Measurements from ENCODE around the gene STK25. TPM values are rescaled to one million over a fixed set of nuclear protein-coding genes. Genes with fewer than 3 reads are reported as not detected.
A peak's percentile ranks its signal among the peaks of the same experiment; 100 is the strongest.

STK25 gene
- total RNA-seq, 6 experiments from 2014 or later = 51.0 to 99.1 (median 63.5) TPM

DNA sequence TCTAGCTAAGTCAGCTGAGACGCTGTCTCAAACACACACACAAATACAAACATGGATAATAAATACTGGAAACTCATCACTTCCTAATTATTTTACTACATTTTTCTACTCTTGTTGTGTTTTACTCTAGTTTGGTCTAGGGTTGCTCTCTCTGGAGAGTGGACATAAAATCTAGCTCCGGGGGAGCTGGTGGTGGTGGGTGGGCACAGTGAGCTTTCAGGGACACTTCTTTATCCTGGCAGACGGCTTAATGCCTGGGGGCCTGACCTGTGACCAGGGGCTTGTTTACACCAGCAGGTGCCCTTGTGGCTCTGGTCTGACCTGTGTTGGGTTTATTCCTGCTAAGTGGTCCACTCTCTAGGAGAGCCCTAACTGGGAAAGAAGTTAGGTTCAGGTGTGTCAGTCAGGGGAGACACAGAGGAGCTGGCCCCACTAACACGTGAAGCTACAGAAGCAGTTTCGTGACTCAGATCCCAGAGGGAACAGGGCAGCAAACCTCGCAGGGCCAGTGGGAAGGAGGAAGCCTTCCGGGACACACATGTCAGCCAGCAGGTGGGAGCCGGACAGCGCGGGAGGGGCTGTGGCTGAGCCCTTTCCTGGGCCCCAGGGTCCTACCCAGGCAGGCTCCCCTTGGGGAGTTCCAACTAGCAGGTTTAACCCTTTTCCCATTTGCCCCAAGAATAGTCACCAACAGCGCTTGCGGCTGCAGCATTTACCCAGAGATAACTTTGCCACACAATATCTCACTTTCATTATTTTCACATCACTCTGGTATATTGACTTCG is 27.7 kb upstream of the STK25 start:
- Histone ChIP-seq H3K27me3 (no peaks in the 10 kb centered on the region), H3K36me3 (no peaks in the 10 kb centered on the region), H3K4me1 (no peaks in the 10 kb centered on the region), H3K9me3 (no peaks in the 10 kb centered on the region), H3K27ac (no peak overlapping the region), H3K4me3 (no peak overlapping the region)
- ATAC-seq (no peak), DNase-seq (peak in 1 of 3 donors; percentile 27)
- intact Hi-C loops (cut with DNase I) = no loop called here
- TF ChIP-seq, protein P1, sequence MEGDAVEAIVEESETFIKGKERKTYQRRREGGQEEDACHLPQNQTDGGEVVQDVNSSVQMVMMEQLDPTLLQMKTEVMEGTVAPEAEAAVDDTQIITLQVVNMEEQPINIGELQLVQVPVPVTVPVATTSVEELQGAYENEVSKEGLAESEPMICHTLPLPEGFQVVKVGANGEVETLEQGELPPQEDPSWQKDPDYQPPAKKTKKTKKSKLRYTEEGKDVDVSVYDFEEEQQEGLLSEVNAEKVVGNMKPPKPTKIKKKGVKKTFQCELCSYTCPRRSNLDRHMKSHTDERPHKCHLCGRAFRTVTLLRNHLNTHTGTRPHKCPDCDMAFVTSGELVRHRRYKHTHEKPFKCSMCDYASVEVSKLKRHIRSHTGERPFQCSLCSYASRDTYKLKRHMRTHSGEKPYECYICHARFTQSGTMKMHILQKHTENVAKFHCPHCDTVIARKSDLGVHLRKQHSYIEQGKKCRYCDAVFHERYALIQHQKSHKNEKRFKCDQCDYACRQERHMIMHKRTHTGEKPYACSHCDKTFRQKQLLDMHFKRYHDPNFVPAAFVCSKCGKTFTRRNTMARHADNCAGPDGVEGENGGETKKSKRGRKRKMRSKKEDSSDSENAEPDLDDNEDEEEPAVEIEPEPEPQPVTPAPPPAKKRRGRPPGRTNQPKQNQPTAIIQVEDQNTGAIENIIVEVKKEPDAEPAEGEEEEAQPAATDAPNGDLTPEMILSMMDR (IDR thresholded peaks at IDR 0.05) = no peak
- no peak for TF ChIP-seq POLR2A (IDR thresholded peaks at IDR 0.05)
- WGBS (ENCODE audit: insufficient coverage, low coverage, low lambda C conversion rate, missing lambda C conversion rate) = 72% methylated on average over 7 of the region's 13 CpGs

DNA sequence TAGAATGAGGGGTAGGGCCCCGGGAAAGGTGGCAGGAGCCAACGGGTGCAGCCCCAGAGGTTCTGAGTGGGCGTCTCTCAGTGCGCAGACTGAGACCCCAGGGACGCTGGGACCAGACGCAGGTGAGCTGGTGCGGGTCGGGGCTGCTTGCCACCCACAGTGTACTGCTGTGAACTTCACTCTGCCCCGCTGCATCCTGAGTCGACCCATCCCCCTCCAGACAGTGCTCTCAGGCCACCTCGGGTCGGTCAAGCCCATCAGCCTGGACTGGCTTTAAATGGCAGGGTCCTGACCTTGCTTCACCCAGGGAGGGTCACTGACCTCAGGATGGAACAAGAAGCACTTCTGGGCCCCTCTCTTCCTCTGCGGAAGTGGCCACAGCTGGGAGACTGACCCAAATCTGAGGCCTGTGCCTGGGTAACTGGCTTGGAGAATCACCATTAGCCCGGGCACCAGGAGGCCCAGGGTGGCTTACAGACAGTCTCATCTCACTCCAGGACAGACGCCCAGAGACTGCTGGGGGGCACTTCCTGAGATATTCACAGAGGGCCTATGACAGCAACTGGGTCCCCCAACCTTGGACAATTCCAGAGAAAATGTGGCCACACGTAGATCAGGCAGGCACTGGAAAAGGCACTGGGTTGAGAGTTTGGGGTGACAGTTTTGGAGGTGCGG is 26.5 kb upstream of the STK25 start:
- ATAC-seq (peak in 1 of 4 donors; percentile 21), DNase-seq (peak in 1 of 3 donors; percentile 8)
- intact Hi-C loops (cut with DNase I) = no loop called here
- no peaks in the 10 kb centered on the region for H3K9me3 ChIP-seq
- H3K27ac ChIP-seq = no peak overlapping the region
- H3K4me3 ChIP-seq = no peak overlapping the region
- no peaks in the 10 kb centered on the region for H3K4me1 ChIP-seq
- no peaks in the 10 kb centered on the region for H3K27me3 ChIP-seq
- no peak for TF ChIP-seq POLR2A (IDR thresholded peaks at IDR 0.05)
- TF ChIP-seq, protein P1 (IDR thresholded peaks at IDR 0.05) = no peak
- no peaks in the 10 kb centered on the region for H3K36me3 ChIP-seq
- WGBS (ENCODE audit: insufficient coverage, low coverage, low lambda C conversion rate, missing lambda C conversion rate) = 86% methylated on average over 2 of the region's 17 CpGs

DNA sequence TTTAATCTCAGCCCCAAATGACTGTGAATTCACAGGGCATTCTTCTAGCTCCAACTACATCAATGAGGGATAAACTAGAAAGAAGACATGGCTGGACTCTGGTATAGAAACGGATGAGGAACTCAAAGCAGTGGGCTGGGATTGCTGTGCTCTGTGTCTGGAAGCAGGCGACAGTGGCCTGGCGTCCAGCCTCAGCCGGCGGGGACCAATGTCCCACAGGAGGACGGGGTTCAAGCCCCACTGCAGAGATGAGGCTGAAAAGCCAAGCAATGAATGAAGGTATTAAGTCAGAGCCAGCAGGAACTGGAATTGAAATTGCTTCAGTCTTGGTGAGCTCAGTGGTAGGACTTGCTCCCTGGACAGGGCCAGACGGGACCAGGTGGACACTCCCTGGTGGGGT is 25.9 kb upstream of the STK25 start:
- H3K4me3 ChIP-seq = no peak overlapping the region
- H3K9me3 ChIP-seq = no peaks in the 10 kb centered on the region
- DNase-seq = peak in 1 of 3 donors; percentile 2
- TF ChIP-seq POLR2A (IDR thresholded peaks at IDR 0.05) = no peak
- TF ChIP-seq, protein P1 (IDR thresholded peaks at IDR 0.05) = no peak
- intact Hi-C loops (cut with DNase I) = no loop called here
- WGBS (ENCODE audit: insufficient coverage, low coverage, low lambda C conversion rate, missing lambda C conversion rate) = 43% methylated on average over 6 of the region's 7 CpGs
- no peak for ATAC-seq
- H3K4me1 ChIP-seq = no peaks in the 10 kb centered on the region
- no peaks in the 10 kb centered on the region for H3K36me3 ChIP-seq
- H3K27me3 ChIP-seq = no peaks in the 10 kb centered on the region
- no peak overlapping the region for H3K27ac ChIP-seq

- Histone ChIP-seq H3K27ac (no peak overlapping the region), H3K4me1 (no peaks in the 10 kb centered on the region), H3K27me3 (no peaks in the 10 kb centered on the region), H3K36me3 (no peaks in the 10 kb centered on the region), H3K9me3 (no peaks in the 10 kb centered on the region), H3K4me3 (no peak overlapping the region)
- peak in 2 of 4 donors; percentile 23 to 28 for ATAC-seq
- 80% methylated on average over 1 of the region's 26 CpGs for WGBS (ENCODE audit: insufficient coverage, low coverage, low lambda C conversion rate, missing lambda C conversion rate)
- DNase-seq = peak in 1 of 3 donors; percentile 19
- TF ChIP-seq, protein P1 (IDR thresholded peaks at IDR 0.05) = no peak
- no peak for TF ChIP-seq POLR2A (IDR thresholded peaks at IDR 0.05)
- intact Hi-C loops (cut with DNase I) = no loop called here
Observed at GRCh38 chr2:241532733-241533601, 24.6 kb upstream of the STK25 start.
